Choroid plexus epithelial cell (primary cell): ENCODE measurements around the gene MRPL54.

Experiments
- DNase-seq: peaks from one replicate; pipeline ENCODE4 v3.0.0-alpha.2; 2010; ENCODE audit warnings: low read depth
- H3K4me3 ChIP-seq: 2 replicates; pipeline ENCODE4 v1.5.1; 2011; ENCODE audit warnings: low read depth, mild to moderate bottlenecking, control low read depth, low read length, moderate library complexity
- TF ChIP-seq, protein P1 (sequence below): conservative IDR thresholded peaks from 2 replicates; pipeline ENCODE4 v1.5.1; 2011; ENCODE audit warnings: low read depth, mild to moderate bottlenecking, control low read depth, inconsistent platforms, low read length, moderate library complexity

The MRPL54 gene

DNA sequence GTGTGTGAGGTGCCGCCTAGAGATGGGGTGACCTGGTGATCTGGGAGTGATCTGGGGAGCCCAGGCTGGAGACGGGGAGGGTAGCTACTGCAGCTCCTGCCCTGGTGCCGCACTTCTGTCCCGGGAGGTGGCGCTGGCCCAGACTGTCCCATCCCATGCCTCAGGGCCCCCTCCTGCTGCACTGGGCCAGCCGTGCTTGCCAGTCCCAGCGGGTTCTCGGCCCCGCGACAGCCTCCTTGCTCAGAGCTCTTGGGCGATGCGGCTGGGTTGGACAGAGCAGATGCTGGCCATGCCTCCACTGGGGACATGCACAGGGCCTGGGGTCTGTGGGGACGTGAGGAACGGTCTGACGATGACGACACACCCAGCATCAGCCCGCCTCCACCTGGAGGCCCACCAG lies 7.0 kb downstream of the MRPL54 start:
- no peak for DNase-seq
- H3K4me3 ChIP-seq = no peak overlapping the region
- TF ChIP-seq, protein P1, sequence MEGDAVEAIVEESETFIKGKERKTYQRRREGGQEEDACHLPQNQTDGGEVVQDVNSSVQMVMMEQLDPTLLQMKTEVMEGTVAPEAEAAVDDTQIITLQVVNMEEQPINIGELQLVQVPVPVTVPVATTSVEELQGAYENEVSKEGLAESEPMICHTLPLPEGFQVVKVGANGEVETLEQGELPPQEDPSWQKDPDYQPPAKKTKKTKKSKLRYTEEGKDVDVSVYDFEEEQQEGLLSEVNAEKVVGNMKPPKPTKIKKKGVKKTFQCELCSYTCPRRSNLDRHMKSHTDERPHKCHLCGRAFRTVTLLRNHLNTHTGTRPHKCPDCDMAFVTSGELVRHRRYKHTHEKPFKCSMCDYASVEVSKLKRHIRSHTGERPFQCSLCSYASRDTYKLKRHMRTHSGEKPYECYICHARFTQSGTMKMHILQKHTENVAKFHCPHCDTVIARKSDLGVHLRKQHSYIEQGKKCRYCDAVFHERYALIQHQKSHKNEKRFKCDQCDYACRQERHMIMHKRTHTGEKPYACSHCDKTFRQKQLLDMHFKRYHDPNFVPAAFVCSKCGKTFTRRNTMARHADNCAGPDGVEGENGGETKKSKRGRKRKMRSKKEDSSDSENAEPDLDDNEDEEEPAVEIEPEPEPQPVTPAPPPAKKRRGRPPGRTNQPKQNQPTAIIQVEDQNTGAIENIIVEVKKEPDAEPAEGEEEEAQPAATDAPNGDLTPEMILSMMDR = no peak

DNA sequence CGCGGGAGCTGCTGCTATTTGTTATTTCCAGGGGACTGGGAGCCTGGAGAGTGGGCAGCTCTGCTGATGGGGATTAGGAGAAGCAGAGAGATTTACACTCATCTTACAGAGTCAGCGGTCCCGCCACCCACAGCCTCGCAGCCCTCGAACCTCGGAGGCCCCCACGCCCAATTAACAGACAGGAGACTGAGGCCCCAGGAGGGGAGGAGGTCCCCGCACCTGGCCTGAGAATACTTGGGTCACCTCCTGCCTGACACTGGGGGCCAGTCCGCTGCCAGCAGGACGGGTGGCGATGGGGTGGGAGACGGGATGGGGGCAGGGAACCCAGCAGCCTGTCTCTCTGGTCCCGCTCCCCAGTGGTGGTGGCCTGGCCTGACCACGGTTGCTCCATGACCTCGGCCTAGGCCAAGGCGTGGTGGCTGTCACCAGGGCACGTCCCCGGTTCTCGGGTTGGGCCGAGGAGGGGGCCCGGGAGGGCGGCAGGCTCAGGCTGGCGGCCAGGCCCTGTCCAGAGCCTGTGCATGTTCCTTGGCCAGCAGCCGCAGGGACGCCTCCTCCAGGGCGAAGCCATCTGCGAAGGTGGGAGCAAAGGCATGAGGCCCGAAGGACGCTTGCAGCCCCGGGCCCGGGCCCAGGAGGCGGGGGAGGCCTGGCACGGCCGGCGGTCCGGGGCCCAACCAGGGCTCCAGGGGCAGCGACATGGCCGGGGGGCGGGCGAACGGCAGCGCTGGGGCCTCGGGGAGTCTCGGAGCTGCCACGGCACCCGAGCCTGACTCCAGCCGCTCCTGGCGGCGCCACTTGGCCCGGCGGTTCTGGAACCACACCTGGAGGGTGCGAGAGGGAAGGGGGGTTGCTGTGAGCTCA lies 7.9 kb downstream of the MRPL54 start:
- H3K4me3 ChIP-seq = no peak overlapping the region
- TF ChIP-seq, protein P1 = no peak
- DNase-seq = no peak

DNA sequence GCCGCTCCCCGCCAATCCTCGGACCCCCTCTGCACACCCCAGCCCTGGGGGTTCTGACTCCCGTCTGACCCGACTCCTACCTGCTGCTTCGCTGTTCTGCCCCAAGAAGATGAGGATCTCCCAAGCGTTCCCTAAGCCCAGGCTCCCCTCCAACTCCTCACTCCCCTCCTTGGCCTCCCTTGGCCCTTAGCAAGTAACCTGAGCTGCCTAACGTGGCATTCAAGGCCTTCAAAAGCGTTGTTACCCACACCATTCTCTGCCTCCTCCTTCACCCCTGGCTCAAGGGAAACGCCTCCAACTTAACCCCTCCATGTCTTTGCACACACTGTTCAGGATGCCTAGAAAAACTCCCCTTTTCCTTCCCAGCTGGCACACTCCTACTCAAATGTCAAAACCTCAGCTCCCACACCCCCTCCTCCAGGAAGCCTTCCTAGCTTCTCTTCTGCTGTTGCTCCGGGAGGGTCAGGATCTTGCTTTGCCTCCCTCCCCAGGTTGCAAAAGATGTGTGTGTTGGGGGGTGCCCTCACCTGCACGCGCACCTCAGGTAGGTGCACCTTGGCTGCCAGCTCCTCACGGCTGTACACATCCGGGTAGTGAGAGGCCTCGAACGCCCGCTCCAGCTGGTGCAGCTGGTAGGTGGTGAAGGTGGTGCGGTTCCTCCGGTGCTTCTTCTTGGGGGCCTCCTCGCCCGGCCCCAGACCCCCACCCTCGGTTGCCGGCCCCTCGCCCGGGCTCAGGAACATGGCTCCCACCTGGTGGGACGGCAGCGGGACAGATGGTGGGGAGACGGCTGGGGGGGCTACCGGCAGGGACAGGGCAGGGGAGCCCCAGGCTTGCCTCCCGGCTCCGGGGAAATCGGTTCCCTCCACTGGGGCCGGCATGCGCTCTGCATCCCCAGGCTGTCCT lies 8.8 kb downstream of the MRPL54 start:
- TF ChIP-seq, protein P1 = no peak
- no peak for DNase-seq
- H3K4me3 ChIP-seq = no peak overlapping the region

DNA sequence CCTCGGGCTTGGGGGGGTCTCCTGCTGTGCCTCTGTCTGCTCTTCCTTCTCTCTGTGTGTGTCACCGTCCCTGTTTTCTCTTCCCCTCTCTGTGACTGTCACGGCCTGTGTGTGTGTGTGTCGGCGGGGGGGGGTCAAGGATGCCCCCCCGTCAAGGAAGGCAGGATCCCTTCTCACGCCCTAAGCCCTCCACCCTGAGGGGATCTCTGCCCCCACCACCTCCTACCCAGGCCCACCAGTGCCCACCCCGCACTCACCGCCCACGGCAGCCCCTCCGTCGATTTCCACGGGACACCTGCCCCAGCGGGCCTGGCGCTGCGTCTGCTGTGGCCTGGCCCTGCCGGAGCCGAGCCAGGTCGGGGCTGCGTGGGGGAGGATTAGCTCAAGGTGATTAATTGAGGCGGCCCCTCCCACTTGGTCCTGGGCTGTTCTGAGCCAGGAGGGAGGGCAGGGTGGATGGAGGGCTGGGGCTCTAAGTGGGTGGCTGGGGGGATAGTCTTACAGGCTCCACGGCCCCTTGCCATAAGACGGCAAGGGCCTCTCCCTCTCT lies 9.5 kb downstream of the MRPL54 start, which contains the start of gene RAX2:
RAX2 (minus strand) TSS at position 323 of the 550 bp plus-strand sequence. CDS start 486 bp downstream, outside the sequence.
- H3K4me3 ChIP-seq = no peak within 1 kb of the TSS
- DNase-seq = no peak
- TF ChIP-seq, protein P1 = no peak

DNA sequence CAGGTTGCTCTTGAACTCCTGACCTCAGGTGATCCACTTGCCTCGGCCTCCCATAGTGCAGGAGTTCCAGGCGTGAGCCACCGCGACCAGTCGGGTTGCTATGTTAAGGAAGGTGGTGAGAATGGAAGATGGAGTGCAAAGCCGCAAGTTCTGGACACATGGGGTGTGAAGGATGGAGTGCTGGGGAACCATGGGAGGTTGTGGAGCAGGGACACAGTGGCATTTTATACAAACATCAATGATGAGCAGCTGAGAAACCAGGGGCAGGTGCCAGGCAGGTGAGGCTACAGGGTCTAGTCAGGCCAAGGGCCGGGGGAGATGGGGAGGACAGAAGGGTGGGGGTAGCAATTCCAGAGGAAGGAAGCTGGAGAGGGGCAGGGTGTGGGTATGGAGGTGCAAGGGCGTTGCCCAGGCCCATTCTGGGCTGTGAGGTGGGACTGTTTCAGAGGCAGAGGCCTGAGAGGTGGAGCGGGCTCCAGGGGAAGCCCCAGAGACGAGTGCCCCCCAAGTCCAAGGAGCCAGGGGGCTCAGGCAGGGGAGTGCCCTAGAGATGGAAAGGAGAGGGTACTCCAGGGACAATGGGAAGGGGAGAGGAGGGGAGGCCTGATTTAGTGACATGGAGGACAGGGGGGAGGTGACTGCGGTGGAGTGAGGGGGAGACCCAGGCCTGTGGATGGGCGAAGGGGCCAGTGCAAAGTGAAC lies 11.5 kb downstream of the MRPL54 start:
- TF ChIP-seq, protein P1 = no peak
- H3K4me3 ChIP-seq = no peak overlapping the region
- no peak for DNase-seq

DNA sequence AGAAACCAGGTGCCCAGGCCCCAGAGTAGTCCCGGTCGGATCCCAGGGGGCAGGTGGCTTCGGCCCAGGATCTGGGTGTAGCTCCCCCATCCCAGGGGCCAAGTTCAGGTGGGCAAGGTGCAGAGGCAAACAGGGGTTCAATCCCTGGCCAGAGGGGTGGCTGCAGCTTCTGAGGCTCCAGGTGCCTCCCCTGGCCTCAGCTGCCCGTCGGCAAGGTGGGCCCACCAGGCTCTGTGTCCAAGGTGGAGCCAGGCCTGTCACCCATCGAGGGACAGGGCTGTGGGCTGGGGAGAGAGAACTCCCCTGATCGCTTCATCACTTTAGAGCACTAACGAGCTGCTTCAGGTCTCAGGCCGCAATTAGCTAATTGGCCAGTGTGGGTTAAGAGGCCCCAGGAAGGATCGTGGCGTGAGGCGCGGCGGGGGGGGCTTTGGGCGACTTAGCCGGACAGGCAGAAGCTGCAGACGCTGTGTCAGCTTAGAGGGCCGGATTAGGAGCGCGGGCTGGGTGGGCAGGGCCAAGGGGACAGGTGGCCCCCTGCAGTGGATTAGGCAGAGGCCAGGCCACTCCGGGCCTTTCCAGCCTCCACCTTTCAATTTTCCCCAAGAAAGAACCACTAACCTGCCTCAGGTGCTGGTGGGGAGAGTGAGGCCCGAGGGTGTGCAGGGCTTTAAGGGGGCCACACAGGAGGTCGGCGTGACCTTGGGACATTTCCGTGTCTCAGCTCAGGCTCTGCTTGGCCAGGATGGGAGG lies 12.3 kb downstream of the MRPL54 start:
- DNase-seq = no peak
- TF ChIP-seq, protein P1 = no peak
- H3K4me3 ChIP-seq = no peak overlapping the region
